Motor neuron (in vitro differentiated cells): ENCODE measurements around the gene SPAG16. TPM values are rescaled to one million over a fixed set of nuclear protein-coding genes. Genes with fewer than 3 reads are reported as not detected.
A peak's percentile ranks its signal among the peaks of the same experiment; 100 is the strongest.

ENCODE experiments used
- ATAC-seq, 8 experiments: fragments of 200-7000 bp; cut with Tn5 transposase; replicated peaks in 6 of 8; 2 replicates each; pipeline ENCODE4 v1.8.0; 2021; ENCODE audit warnings: mild to moderate bottlenecking in 8 of 8, moderate library complexity in 8 of 8
- H3K27ac ChIP-seq, 2 donors: fragments of 250-450 bp; sonication (Bioruptor Pico); 2 replicates each; pipeline ENCODE4 v1.9.0; 2021; ENCODE audit warnings: antibody characterized with exemption in 2 of 2, mild to moderate bottlenecking in 2 of 2, moderate library complexity in 1 of 2
- H3K4me1 ChIP-seq, 2 donors: fragments of 250-450 bp; sonication (Bioruptor Pico); replicated peaks in 1 of 2; 2 replicates each; pipeline ENCODE4 v1.6.1; 2021; ENCODE audit warnings: antibody characterized with exemption in 2 of 2, mild to moderate bottlenecking in 2 of 2, moderate library complexity in 1 of 2
- H3K4me3 ChIP-seq, 5 donors: fragments of 250-450 bp; sonication (Bioruptor Pico); 2 replicates each; pipeline ENCODE4 v1.9.0; 2021; ENCODE audit warnings: antibody characterized with exemption in 5 of 5, mild to moderate bottlenecking in 5 of 5, moderate library complexity in 4 of 5
- whole genome bisulfite sequencing, 10 experiments: fragments of 450-650 bp; shearing (Covaris generic); methylation state at CpG; one replicate each; pipeline ENCODE4 v1.0.0; 2022; 5-methylcytosine and 5-hydroxymethylcytosine counted together
- in situ Hi-C, 9 experiments: fragments of 400-800 bp; cut with MboI; loops; one replicate each; pipeline ENCODE4 v1.15.0; 2021; ENCODE audit warnings: low sequenced_read_pairs in 9 of 9, low pct_unique_long_range_greater_than_20kb in 2 of 9; ENCODE audit not compliant: unreplicated experiment in 9 of 9
- total RNA-seq, 8 experiments: library from RNA; unstranded; fragments of 300-600 nt; gene quantifications; 2 replicates each; pipeline versions ENCODE4 v1.2.3 to v1.2.4, GENCODE V29; 2022

Gene SPAG16
- total RNA-seq, 8 experiments from 2014 or later, result 13.2 to 123 (median 34.7) TPM

DNA sequence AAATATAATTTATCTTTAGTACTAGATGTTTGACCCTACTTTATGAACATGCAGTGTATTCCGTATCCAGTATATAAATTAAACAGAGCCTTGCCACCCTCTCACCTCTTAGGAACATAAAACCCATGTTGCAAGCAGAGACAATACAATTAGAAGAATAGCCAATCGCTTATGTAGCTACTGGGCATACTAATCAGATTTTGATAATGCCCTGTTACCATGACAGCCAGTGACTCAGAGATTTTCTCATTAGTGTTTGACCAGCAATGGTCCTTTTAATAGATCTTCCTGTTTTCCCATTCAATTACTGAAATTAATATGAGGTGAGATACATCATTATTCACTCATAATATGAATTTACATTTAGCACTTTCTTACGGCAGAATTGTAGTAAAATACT lies 579.3 kb downstream of the SPAG16 start:
- ATAC-seq, result peak in 4 of 8 experiments; percentile 44 to 87 (median 79)
- in situ Hi-C loops, result no loop called here
- Histone ChIP-seq H3K4me1 (peaks cover 0 to 21% of the 10 kb centered on the region in 2 donors), H3K27ac (no peak overlapping the region), H3K4me3 (no peak overlapping the region)
- 6 to 84% (median 40%) methylated on average over 1 to 3 of the region's 3 CpGs; no CpG with 5 or more reads in 1 of the 10 experiments for WGBS, 10 experiments

DNA sequence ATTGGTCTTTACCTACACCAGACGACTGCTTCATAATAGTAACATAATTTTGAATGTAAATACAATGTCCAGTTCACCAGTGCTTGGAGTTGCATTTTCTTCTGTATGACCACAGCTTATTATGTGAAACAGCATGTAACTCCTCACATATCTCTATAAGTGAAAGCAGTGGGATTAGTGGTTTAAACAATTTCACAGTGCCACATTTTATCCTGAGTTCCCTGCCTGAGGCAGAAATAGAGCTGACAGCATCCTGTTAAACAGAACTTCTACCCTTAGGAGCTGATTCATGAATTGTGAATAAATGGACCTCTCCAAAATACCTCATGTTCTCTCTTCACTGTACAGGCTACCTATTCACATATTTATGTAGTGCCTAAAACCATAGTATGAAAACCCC lies 584.3 kb downstream of the SPAG16 start:
- Histone ChIP-seq H3K27ac (no peak overlapping the region), H3K4me1 (peaks cover 0 to 5% of the 10 kb centered on the region in 2 donors), H3K4me3 (no peak overlapping the region)
- WGBS, 10 experiments, result 0 to 33% (median 0%) methylated on average over 1 of the region's 1 CpG; no CpG with 5 or more reads in 7 of the 10 experiments
- in situ Hi-C loops, result no loop called here
- no peak for ATAC-seq

DNA sequence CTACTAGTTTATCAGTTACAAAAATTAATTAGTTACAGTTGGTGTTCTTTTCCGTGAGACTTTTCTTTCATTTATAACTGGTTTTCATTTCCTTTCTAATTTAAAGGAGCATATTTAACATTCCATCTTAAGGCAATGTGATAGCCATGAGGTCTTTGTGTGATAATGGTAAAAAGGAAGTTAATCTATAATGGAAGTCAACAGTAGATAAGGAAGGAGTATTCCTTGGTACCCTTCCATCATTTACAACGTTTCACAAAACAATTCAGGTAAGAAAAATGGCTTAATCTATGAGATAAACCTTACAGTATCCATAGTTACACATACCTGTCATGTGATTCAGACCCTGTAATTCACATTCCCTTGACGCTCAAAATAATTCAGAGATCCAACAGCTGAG lies 601.2 kb downstream of the SPAG16 start:
- H3K4me1 ChIP-seq, result no peaks in the 10 kb centered on the region
- no peak overlapping the region for H3K4me3 ChIP-seq
- in situ Hi-C loops, result no loop called here
- WGBS, 10 experiments, result 26 to 100% (median 56%) methylated on average over 2 to 3 of the region's 3 CpGs
- no peak overlapping the region for H3K27ac ChIP-seq
- no peak for ATAC-seq

- Histone ChIP-seq H3K27ac (no peak overlapping the region), H3K4me1 (no peaks in the 10 kb centered on the region), H3K4me3 (no peak overlapping the region)
- ATAC-seq, result no peak
- 0% methylated on average over 1 of the region's 1 CpG for WGBS, 10 experiments
- in situ Hi-C loops, result no loop called here
Measured at GRCh38 chr2:213914510-213914909, 630.2 kb downstream of the SPAG16 start.

DNA sequence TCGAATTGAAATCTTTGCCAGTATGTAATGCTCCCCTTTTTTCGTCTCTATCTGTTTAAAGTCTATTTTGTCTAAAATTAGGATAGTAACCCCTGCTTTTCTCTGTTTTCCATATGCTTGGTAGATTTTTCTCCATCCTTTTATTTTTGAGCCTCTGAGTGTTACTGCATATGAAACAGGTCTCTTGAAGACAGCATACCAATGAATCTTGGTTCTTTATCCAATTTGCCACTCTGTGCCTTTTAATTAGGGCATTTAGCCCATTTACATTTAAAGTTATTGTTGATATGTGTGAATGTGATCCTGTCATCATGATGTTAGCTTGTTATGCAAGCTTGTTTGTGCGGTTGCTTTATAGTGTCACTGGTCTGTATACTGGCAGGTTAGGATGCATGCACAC lies 635.8 kb downstream of the SPAG16 start:
- 10 to 100% (median 51%) methylated on average over 1 to 3 of the region's 3 CpGs for WGBS, 10 experiments
- Histone ChIP-seq H3K4me1 (no peaks in the 10 kb centered on the region), H3K27ac (no peak overlapping the region), H3K4me3 (no peak overlapping the region)
- no peak for ATAC-seq
- in situ Hi-C loops, result no loop called here

DNA sequence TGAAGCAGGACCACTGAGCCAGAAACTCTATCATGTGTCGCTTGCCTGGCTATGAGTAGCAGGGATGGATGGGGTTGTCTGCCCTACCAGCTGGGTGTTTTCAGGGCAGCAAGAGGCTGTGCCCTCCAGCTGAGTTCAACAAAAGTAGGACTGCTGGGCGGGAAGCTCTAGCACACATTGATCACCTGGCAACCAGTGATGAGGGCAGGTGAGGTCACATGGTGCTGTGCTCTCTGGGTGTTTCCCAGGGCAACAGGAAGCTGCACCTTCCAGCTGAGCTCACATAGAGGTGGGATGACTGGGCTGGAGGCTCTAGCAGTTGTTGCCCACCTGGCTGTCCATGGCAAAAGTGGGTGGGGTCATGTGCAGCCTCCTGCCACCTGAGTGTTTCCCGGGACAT lies 639.3 kb downstream of the SPAG16 start:
- in situ Hi-C loops, result no loop called here
- Histone ChIP-seq H3K4me1 (no peaks in the 10 kb centered on the region), H3K27ac (no peak overlapping the region), H3K4me3 (no peak overlapping the region)
- ATAC-seq, result peak in 1 of 8 experiments; percentile 9
- 0 to 100% (median 75%) methylated on average over 1 to 2 of the region's 3 CpGs; no CpG with 5 or more reads in 5 of the 10 experiments for WGBS, 10 experiments

DNA sequence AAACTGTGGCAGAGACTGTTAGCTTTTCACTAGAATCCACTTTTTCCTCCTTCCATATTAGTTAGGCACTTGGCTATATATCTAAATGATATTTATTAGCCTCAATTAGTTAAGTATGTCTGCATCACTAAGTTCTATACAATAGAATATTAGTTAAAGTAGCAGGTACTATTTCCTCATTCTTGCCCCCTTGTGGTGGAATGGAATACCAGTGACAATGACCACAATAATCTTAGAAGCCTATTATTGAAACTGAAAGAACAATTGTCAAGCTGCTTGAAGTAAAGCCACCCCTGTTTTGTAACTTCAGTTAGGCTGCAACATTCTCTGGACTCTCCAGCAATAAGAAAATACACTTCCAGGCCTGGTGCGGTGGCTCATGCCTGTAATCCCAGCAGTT lies 650.3 kb downstream of the SPAG16 start:
- Histone ChIP-seq H3K4me1 (no peaks in the 10 kb centered on the region), H3K27ac (no peak overlapping the region), H3K4me3 (no peak overlapping the region)
- WGBS, 10 experiments, result 83 to 100% (median 100%) methylated on average over 1 of the region's 1 CpG; no CpG with 5 or more reads in 4 of the 10 experiments
- in situ Hi-C loops, result no loop called here
- ATAC-seq, result peak in 2 of 8 experiments; percentile 23 to 30

GRCh38 chr2:213958086-213958485 lies 673.8 kb downstream of the SPAG16 start:
- in situ Hi-C loops, result no loop called here
- ATAC-seq, result no peak
- WGBS, 10 experiments, result 71 to 100% (median 86%) methylated on average over 1 to 2 of the region's 2 CpGs; no CpG with 5 or more reads in 5 of the 10 experiments
- no peaks in the 10 kb centered on the region for H3K4me1 ChIP-seq
- no peak overlapping the region for H3K27ac ChIP-seq
- H3K4me3 ChIP-seq, result no peak overlapping the region

DNA sequence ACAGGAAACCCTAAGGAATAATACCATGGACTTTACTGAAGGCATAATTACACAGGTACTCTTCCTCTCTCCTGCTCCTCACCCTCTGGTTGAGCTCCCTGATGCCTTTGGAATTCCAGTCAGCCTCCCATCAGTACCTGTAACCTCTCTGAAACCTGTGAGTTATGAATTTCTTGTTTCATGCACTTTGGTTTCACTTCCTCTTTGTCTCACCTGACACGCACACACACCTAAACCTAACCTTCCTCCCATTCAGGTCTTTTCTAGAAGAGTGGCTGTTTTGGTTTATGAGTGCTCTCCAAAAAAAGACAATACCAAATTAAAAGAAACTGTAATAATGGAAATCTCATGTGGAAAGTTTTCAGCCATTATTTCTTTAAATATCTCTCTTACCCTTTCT lies 675.3 kb downstream of the SPAG16 start:
- in situ Hi-C loops, result no loop called here
- H3K4me3 ChIP-seq, result no peak overlapping the region
- no peaks in the 10 kb centered on the region for H3K4me1 ChIP-seq
- H3K27ac ChIP-seq, result no peak overlapping the region
- ATAC-seq, result no peak
- 50 to 100% (median 100%) methylated on average over 1 of the region's 1 CpG; no CpG with 5 or more reads in 2 of the 10 experiments for WGBS, 10 experiments

DNA sequence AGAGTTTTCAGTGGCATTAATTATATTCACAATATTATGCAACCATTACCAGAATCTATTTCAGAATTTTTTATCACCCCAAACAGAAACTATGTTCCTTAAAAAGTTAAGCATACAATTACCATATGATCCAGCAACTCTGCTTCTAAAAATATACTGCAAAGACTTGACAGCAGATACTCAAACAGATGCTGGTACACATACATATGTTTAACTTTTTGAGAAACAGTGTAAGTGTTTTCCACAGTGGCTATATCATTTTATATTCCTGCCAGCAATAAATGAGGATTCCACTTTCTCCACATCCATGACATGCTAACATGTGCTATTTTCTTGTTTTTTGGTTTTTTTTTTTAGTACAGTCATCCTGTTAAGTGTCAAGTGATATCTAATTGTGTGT lies 687.3 kb downstream of the SPAG16 start:
- Histone ChIP-seq H3K4me3 (no peak overlapping the region), H3K27ac (no peak overlapping the region), H3K4me1 (no peaks in the 10 kb centered on the region)
- in situ Hi-C loops, result no loop called here
- no peak for ATAC-seq

- H3K4me1 ChIP-seq, result no peaks in the 10 kb centered on the region
- H3K27ac ChIP-seq, result no peak overlapping the region
- WGBS, 10 experiments, result 0 to 93% (median 76%) methylated on average over 1 to 3 of the region's 3 CpGs; no CpG with 5 or more reads in 2 of the 10 experiments
- in situ Hi-C loops, result no loop called here
- no peak for ATAC-seq
- H3K4me3 ChIP-seq, result no peak overlapping the region
Measured at GRCh38 chr2:213980883-213981282, 696.6 kb downstream of the SPAG16 start.

- Histone ChIP-seq H3K4me1 (no peaks in the 10 kb centered on the region), H3K4me3 (no peak overlapping the region), H3K27ac (no peak overlapping the region)
- WGBS, 10 experiments, result 86 to 100% (median 97%) methylated on average over 1 to 3 of the region's 3 CpGs
- no peak for ATAC-seq
- in situ Hi-C loops, result no loop called here
Measured at GRCh38 chr2:213989207-213989606, 704.9 kb downstream of the SPAG16 start.

- in situ Hi-C loops, result no loop called here
- Histone ChIP-seq H3K4me3 (no peak overlapping the region), H3K27ac (no peak overlapping the region), H3K4me1 (no peaks in the 10 kb centered on the region)
- peak in 3 of 8 experiments; percentile 49 to 67 (median 57) for ATAC-seq
- WGBS, 10 experiments, result 72 to 100% (median 98%) methylated on average over 1 to 5 of the region's 5 CpGs; no CpG with 5 or more reads in 1 of the 10 experiments
Measured at GRCh38 chr2:213991453-213992108, 707.3 kb downstream of the SPAG16 start.
